HG03175 (cell line): ENCODE data around the gene BMP10.

Experiments used
- ATAC-seq: cut with Tn5 transposase; IDR thresholded peaks from one replicate; pipeline ENCODE4 v1.9.1; 2021; ENCODE audit warnings: mild to moderate bottlenecking, moderate library complexity; ENCODE audit not compliant: unreplicated experiment

Gene BMP10

GRCh38 chr2:68871159-68871764, at the start of gene BMP10:
Gene BMP10, minus strand, starts transcription at chr2:68871397. Its CDS starts 39 bp downstream, at chr2:68871358.
- no peak for ATAC-seq

- ATAC-seq, result no peak
Measured at GRCh38 chr2:68920481-68921170, 49.4 kb upstream of the BMP10 start.

GRCh38 chr2:68918497-68918896, 47.3 kb upstream of the BMP10 start:
- ATAC-seq, result no peak

- ATAC-seq, result no peak
Measured at GRCh38 chr2:68917034-68917718, 46.0 kb upstream of the BMP10 start.

- no peak for ATAC-seq
Measured at GRCh38 chr2:68916226-68916625, 45.0 kb upstream of the BMP10 start.

- no peak for ATAC-seq
Measured at GRCh38 chr2:68915393-68915792, 44.2 kb upstream of the BMP10 start.

- ATAC-seq, result no peak
Measured at GRCh38 chr2:68913359-68913758, 42.2 kb upstream of the BMP10 start.

- no peak for ATAC-seq
Measured at GRCh38 chr2:68912732-68913131, 41.5 kb upstream of the BMP10 start.

- ATAC-seq, result no peak
Measured at GRCh38 chr2:68912111-68912510, 40.9 kb upstream of the BMP10 start.

GRCh38 chr2:68911709-68912108, 40.5 kb upstream of the BMP10 start:
- ATAC-seq, result no peak

GRCh38 chr2:68911246-68911645, 40.0 kb upstream of the BMP10 start:
- no peak for ATAC-seq

- peak; percentile 47 for ATAC-seq
Measured at GRCh38 chr2:68909793-68910674, 38.8 kb upstream of the BMP10 start.

- peak; percentile 97 for ATAC-seq
Measured at GRCh38 chr2:68908392-68908970, 37.3 kb upstream of the BMP10 start.

GRCh38 chr2:68907920-68908253, 36.7 kb upstream of the BMP10 start:
- ATAC-seq, result peak; percentile 13

GRCh38 chr2:68907232-68907919, 36.2 kb upstream of the BMP10 start:
- no peak for ATAC-seq

- ATAC-seq, result no peak
Measured at GRCh38 chr2:68906716-68907115, 35.5 kb upstream of the BMP10 start.

- ATAC-seq, result no peak
Measured at GRCh38 chr2:68905116-68905515, 33.9 kb upstream of the BMP10 start.

GRCh38 chr2:68901561-68901960, 30.4 kb upstream of the BMP10 start:
- no peak for ATAC-seq

GRCh38 chr2:68901199-68901514, 30.0 kb upstream of the BMP10 start:
- ATAC-seq, result no peak

- ATAC-seq, result no peak
Measured at GRCh38 chr2:68900496-68901198, 29.4 kb upstream of the BMP10 start.
